ENCODE measurements around the gene RNF114.

RNF114 gene

DNA sequence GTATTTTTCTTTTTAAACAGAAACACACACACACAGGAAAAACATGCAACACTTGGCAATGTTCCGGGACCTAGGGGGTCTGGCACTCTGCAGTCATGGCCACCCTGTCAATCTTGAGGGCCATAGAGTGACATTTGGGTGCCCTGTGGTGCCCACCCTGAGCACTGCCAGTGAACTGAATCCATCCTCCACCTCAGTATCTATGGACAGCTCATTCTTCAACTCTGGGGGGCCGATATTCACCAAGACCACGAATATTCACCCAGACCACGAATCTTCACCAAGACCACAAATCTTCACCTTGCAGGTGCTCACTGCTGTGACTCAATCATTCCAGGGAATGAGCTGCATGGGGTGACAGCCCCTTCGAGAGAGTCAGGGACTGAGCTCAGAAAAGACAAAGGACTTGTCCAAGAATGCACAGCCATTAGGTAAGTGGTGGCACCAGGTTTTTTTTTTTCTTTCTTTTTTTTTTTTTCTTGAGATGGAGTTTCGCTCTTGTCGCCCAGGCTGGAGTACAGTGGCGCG, 65.7 kb downstream of the RNF114 start (continued):
- TF ChIP-seq, protein P1, sequence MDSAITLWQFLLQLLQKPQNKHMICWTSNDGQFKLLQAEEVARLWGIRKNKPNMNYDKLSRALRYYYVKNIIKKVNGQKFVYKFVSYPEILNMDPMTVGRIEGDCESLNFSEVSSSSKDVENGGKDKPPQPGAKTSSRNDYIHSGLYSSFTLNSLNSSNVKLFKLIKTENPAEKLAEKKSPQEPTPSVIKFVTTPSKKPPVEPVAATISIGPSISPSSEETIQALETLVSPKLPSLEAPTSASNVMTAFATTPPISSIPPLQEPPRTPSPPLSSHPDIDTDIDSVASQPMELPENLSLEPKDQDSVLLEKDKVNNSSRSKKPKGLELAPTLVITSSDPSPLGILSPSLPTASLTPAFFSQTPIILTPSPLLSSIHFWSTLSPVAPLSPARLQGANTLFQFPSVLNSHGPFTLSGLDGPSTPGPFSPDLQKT (IDR thresholded peaks at IDR 0.05; ENCODE audit: borderline replicate concordance, low read depth, low read length): no peak
- TF ChIP-seq ZNF530 (tag by site-specific recombination; IDR thresholded peaks at IDR 0.05; ENCODE audit: low read depth): no peak

DNA sequence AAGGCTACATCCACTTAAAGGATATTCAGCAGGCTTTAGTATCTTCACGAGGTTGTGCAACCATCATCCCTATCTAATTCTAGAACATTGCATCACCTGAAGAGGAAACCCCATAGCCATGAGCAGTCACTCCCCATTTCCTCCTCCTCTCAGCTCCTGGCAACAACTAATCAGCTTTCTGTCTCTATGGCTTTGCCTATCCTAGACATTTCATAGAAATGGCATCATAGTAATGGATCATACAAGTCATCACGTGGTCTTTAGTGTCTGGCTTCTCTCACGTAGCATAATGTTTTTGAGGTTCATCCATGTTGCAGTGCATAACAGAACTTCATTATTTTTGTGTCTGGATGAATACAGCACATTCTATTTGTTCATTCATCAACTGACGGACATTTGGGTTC, 67.1 kb downstream of the RNF114 start:
- ChIA-PET CTCF (interaction anchor here (0.7 to 1.5 kb wide), 2 partner anchors 17 to 176 kb away, joined by 3 to 5 read pairs; no protein-coding TSS in a partner anchor), POLR2A (no interaction called here)
- no peaks in the 10 kb centered on the region for H3K36me3 ChIP-seq (ENCODE audit: control insufficient read depth in 2 of 2, insufficient read depth in 1 of 2, low read length in 2 of 2)
- H3K4me3 ChIP-seq (ENCODE audit: low read depth, low read length): no peak overlapping the region
- H3K27ac ChIP-seq (ENCODE audit: extremely low read depth, low read depth, low read length): no peak overlapping the region
- H3K4me1 ChIP-seq (ENCODE audit: control insufficient read depth, insufficient read depth, low read length): no peaks in the 10 kb centered on the region
- no peak for TF ChIP-seq ZNF501 (tag by site-specific recombination; IDR thresholded peaks at IDR 0.05)
- no peak for TF ChIP-seq ZNF324 (tag by site-specific recombination; IDR thresholded peaks at IDR 0.05)
- TF ChIP-seq SP7 (tag by site-specific recombination; IDR thresholded peaks at IDR 0.05): no peak
- no peak for TF ChIP-seq KLF8 (tag by site-specific recombination; IDR thresholded peaks at IDR 0.05)
- TF ChIP-seq ZNF837 (tag by site-specific recombination; IDR thresholded peaks at IDR 0.05): no peak
- TF ChIP-seq ZNF221 (tag by site-specific recombination; IDR thresholded peaks at IDR 0.05; ENCODE audit: borderline replicate concordance): no peak
- TF ChIP-seq ZBTB44 (tag by site-specific recombination; IDR thresholded peaks at IDR 0.05): no peak
- H3K9me3 ChIP-seq (ENCODE audit: control insufficient read depth, insufficient read depth, low read depth, low read length): no peaks in the 10 kb centered on the region
